ENCODE measurements around the gene TSSC4. TPM values are rescaled to one million over a fixed set of nuclear protein-coding genes. Genes with fewer than 3 reads are reported as not detected.

The TSSC4 gene
- total RNA-seq, 2 experiments from 2014 or later: 36.2 to 38.9 TPM

- POLR2A ChIA-PET: interaction anchor here (1.4 kb wide), 1 partner anchor 95 kb away, joined by 4 read pairs; no protein-coding TSS in a partner anchor
- TF ChIP-seq, protein P1, sequence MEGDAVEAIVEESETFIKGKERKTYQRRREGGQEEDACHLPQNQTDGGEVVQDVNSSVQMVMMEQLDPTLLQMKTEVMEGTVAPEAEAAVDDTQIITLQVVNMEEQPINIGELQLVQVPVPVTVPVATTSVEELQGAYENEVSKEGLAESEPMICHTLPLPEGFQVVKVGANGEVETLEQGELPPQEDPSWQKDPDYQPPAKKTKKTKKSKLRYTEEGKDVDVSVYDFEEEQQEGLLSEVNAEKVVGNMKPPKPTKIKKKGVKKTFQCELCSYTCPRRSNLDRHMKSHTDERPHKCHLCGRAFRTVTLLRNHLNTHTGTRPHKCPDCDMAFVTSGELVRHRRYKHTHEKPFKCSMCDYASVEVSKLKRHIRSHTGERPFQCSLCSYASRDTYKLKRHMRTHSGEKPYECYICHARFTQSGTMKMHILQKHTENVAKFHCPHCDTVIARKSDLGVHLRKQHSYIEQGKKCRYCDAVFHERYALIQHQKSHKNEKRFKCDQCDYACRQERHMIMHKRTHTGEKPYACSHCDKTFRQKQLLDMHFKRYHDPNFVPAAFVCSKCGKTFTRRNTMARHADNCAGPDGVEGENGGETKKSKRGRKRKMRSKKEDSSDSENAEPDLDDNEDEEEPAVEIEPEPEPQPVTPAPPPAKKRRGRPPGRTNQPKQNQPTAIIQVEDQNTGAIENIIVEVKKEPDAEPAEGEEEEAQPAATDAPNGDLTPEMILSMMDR (IDR thresholded peaks at IDR 0.05): no peak
- H3K36me3 Mint-ChIP-seq (ENCODE audit: low read depth): peaks cover 4% of the 10 kb centered on the region
- H3K4me1 Mint-ChIP-seq (ENCODE audit: low read depth): peaks cover 12% of the 10 kb centered on the region
- ATAC-seq: no peak
- H3K4me3 Mint-ChIP-seq: peak overlapping the region; percentile 84
- H3K9me3 Mint-ChIP-seq: no peaks in the 10 kb centered on the region
- intact Hi-C loops (cut with micrococcal nuclease): loop anchor here (5.0 kb wide), 1 partner anchor 94 kb away; no protein-coding TSS in a partner anchor
- CTCF ChIA-PET: interaction anchor here (1.1 to 7.4 kb wide), 8 partner anchors 19 to 486 kb away, joined by 3 to 62 read pairs (median 6); no protein-coding TSS in a partner anchor
- H3K27me3 Mint-ChIP-seq: no peaks in the 10 kb centered on the region
- no peak for DNase-seq
- peak overlapping the region; percentile 85 for H3K27ac Mint-ChIP-seq
These were observed 960 bp downstream of the TSSC4 start for GRCh38 chr11:2401436-2401984.

DNA sequence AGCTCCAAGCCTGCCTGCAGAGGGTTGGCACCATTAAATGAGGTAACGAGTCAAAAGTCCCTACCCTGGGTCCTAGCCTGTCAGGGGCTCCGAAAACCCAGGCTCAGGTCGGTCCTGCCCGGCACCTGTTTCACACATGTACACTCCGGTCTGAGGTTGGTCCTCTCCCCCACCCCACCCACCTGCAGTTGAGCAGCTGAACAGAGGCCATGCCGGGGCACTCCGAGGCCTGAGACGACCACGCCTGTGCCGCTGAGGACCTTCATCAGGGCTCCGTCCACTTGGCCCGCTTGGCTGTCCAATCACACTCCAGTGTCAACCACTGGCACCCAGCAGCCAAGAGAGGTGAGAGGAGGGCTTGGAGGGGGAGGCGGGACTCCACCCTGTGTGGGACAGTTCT is 1.6 kb downstream of the TSSC4 start:
- Mint-ChIP-seq H3K27me3 (no peaks in the 10 kb centered on the region), H3K4me1 (ENCODE audit: low read depth) (peaks cover 12% of the 10 kb centered on the region), H3K4me3 (peak overlapping the region; percentile 84), H3K27ac (no peak overlapping the region), H3K9me3 (no peaks in the 10 kb centered on the region), H3K36me3 (ENCODE audit: low read depth) (peaks cover 2% of the 10 kb centered on the region)
- TF ChIP-seq, protein P1 (IDR thresholded peaks at IDR 0.05): no peak
- ATAC-seq (no peak), DNase-seq (no peak)
- ChIA-PET POLR2A (interaction anchor here (0.7 kb wide), 1 partner anchor 19 kb away, joined by 3 read pairs; no protein-coding TSS in a partner anchor), CTCF (interaction anchor here (2.2 to 7.4 kb wide), 5 partner anchors 18 to 486 kb away, joined by 6 to 62 read pairs (median 17); no protein-coding TSS in a partner anchor)
- intact Hi-C loops (cut with micrococcal nuclease): loop anchor here (5.0 kb wide), 1 partner anchor 95 kb away; no protein-coding TSS in a partner anchor

GRCh38 chr11:2402890-2403645 is 2.5 kb downstream of the TSSC4 start:
- Mint-ChIP-seq H3K4me1 (ENCODE audit: low read depth) (peaks cover 12% of the 10 kb centered on the region), H3K27ac (no peak overlapping the region), H3K4me3 (peak overlapping the region; percentile 84), H3K36me3 (ENCODE audit: low read depth) (peaks cover 2% of the 10 kb centered on the region), H3K27me3 (no peaks in the 10 kb centered on the region), H3K9me3 (no peaks in the 10 kb centered on the region)
- DNase-seq (no peak), ATAC-seq (no peak)
- intact Hi-C loops (cut with micrococcal nuclease): loop anchor here (5.0 kb wide), 1 partner anchor 96 kb away; no protein-coding TSS in a partner anchor
- POLR2A ChIA-PET: interaction anchor here (0.7 kb wide), 1 partner anchor 18 kb away, joined by 3 read pairs; no protein-coding TSS in a partner anchor
- TF ChIP-seq, protein P1 (IDR thresholded peaks at IDR 0.05): no peak
- CTCF ChIA-PET: interaction anchor here (5.1 to 7.4 kb wide), 2 partner anchors 17 to 98 kb away, joined by 38 to 62 read pairs; no protein-coding TSS in a partner anchor

GRCh38 chr11:2404735-2405196 is 4.2 kb downstream of the TSSC4 start:
- CTCF ChIA-PET: interaction anchor here (2.9 to 7.4 kb wide), 2 partner anchors 16 to 100 kb away, joined by 15 to 62 read pairs; no protein-coding TSS in a partner anchor
- H3K36me3 Mint-ChIP-seq (ENCODE audit: low read depth): peaks cover 2% of the 10 kb centered on the region
- no peak overlapping the region for H3K27ac Mint-ChIP-seq
- ATAC-seq: no peak
- H3K4me3 Mint-ChIP-seq: no peak overlapping the region
- H3K4me1 Mint-ChIP-seq (ENCODE audit: low read depth): peaks cover 9% of the 10 kb centered on the region
- intact Hi-C loops (cut with micrococcal nuclease): loop anchor here (5.0 kb wide), 1 partner anchor 97 kb away; no protein-coding TSS in a partner anchor
- DNase-seq: no peak
- H3K9me3 Mint-ChIP-seq: no peaks in the 10 kb centered on the region
- POLR2A ChIA-PET: no interaction called here
- TF ChIP-seq, protein P1 (IDR thresholded peaks at IDR 0.05): no peak
- no peaks in the 10 kb centered on the region for H3K27me3 Mint-ChIP-seq

Measured in activated CD8-positive, alpha-beta T cell treated with anti-CD3 and anti-CD28 coated beads for 36 hours (primary cell).